Left renal pelvis (tissue), 4 donors: ENCODE data around the gene ATPAF2. TPM values are rescaled to one million over a fixed set of nuclear protein-coding genes. Genes with fewer than 3 reads are reported as not detected.

Experiments used
- DNase-seq, 4 donors: peaks; one replicate each; pipeline ENCODE4 v3.0.0-alpha.2; 2013; ENCODE audit warnings: low read depth in 4 of 4, low spot score in 3 of 4
- polyA plus RNA-seq, 4 donors: library from polyadenylated mRNA; unstranded; fragments of 120-200 nt; gene quantifications; one replicate each; pipeline ENCODE4 v1.2.1, GENCODE V29; 2013; ENCODE audit not compliant: insufficient read length in 4 of 4

Gene ATPAF2
- polyA plus RNA-seq: 10 to 100 TPM; 17.4 to 35.4 (median 21.9) TPM

- peak; percentile 94 to 96 (median 95) for DNase-seq
Measured at GRCh38 chr17:18038861-18039534, at the start of gene ATPAF2, which contains the start of gene GID4. TSS of gene ATPAF2 (minus strand) at chr17:18039168. CDS start at chr17:18039013, 155 bp downstream. TSS of gene GID4 (plus strand) at chr17:18039408. CDS start at chr17:18039465, 57 bp downstream.

GRCh38 chr17:18087610-18088491, 48.9 kb upstream of the ATPAF2 start, which contains the start of gene DRG2:
TSS of gene DRG2 (plus strand) at chr17:18087948. CDS start at chr17:18088024, 76 bp downstream.
- DNase-seq: peak; percentile 76 to 87 (median 85)

- no peak for DNase-seq
Measured at GRCh38 chr17:18084256-18084655, 45.3 kb upstream of the ATPAF2 start.

GRCh38 chr17:18079543-18079942, 40.6 kb upstream of the ATPAF2 start:
- no peak for DNase-seq

- no peak for DNase-seq
Measured at GRCh38 chr17:18076936-18077335, 38.0 kb upstream of the ATPAF2 start.

- no peak for DNase-seq
Measured at GRCh38 chr17:18074566-18075272, 35.8 kb upstream of the ATPAF2 start.

GRCh38 chr17:18071751-18072150, 32.8 kb upstream of the ATPAF2 start:
- DNase-seq: no peak

GRCh38 chr17:18070861-18071340, 31.9 kb upstream of the ATPAF2 start:
- DNase-seq: peak in 3 of 4 donors; percentile 19 to 58 (median 33)

- DNase-seq: no peak
Measured at GRCh38 chr17:18069101-18069500, 30.1 kb upstream of the ATPAF2 start.

GRCh38 chr17:18066866-18067265, 27.9 kb upstream of the ATPAF2 start:
- no peak for DNase-seq

GRCh38 chr17:18065546-18065945, 26.6 kb upstream of the ATPAF2 start:
- no peak for DNase-seq

GRCh38 chr17:18064053-18064452, 25.1 kb upstream of the ATPAF2 start:
- no peak for DNase-seq

- no peak for DNase-seq
Measured at GRCh38 chr17:18059283-18059682, 20.3 kb upstream of the ATPAF2 start.

GRCh38 chr17:18056214-18056613, 17.2 kb upstream of the ATPAF2 start:
- no peak for DNase-seq

GRCh38 chr17:18055597-18055996, 16.6 kb upstream of the ATPAF2 start:
- DNase-seq: no peak

- no peak for DNase-seq
Measured at GRCh38 chr17:18045691-18046350, 6.9 kb upstream of the ATPAF2 start.

GRCh38 chr17:18044609-18045008, 5.6 kb upstream of the ATPAF2 start:
- DNase-seq: no peak

GRCh38 chr17:18043491-18043890, 4.5 kb upstream of the ATPAF2 start:
- no peak for DNase-seq

- DNase-seq: no peak
Measured at GRCh38 chr17:18042983-18043382, 4.0 kb upstream of the ATPAF2 start.

GRCh38 chr17:18041776-18042175, 2.8 kb upstream of the ATPAF2 start:
- DNase-seq: no peak
